ENCODE measurements around the gene EML6. TPM values are rescaled to one million over a fixed set of nuclear protein-coding genes. Genes with fewer than 3 reads are reported as not detected.

EML6 gene
- polyA plus RNA-seq, 5 donors: 0.75 to 2.2 (median 1.6) TPM

GRCh38 chr2:54752439-54752838, 29.0 kb downstream of the EML6 start:
- DNase-seq: no peak

- no peak for DNase-seq
Observed at GRCh38 chr2:54755641-54756326, 32.3 kb downstream of the EML6 start.

- no peak for DNase-seq
Observed at GRCh38 chr2:54757500-54757899, 34.0 kb downstream of the EML6 start.

- DNase-seq: no peak
Observed at GRCh38 chr2:54758951-54759350, 35.5 kb downstream of the EML6 start.

GRCh38 chr2:54760310-54760709, 36.8 kb downstream of the EML6 start:
- DNase-seq: no peak

- DNase-seq: no peak
Observed at GRCh38 chr2:54763636-54764291, 40.3 kb downstream of the EML6 start.

GRCh38 chr2:54767921-54768320, 44.5 kb downstream of the EML6 start:
- no peak for DNase-seq

- DNase-seq: no peak
Observed at GRCh38 chr2:54768772-54769428, 45.4 kb downstream of the EML6 start.

GRCh38 chr2:54770211-54770610, 46.7 kb downstream of the EML6 start:
- no peak for DNase-seq

- no peak for DNase-seq
Observed at GRCh38 chr2:54770676-54771075, 47.2 kb downstream of the EML6 start.

GRCh38 chr2:54771166-54771885, 47.9 kb downstream of the EML6 start:
- DNase-seq: no peak

- DNase-seq: no peak
Observed at GRCh38 chr2:54772110-54772509, 48.6 kb downstream of the EML6 start.

GRCh38 chr2:54772531-54772930, 49.1 kb downstream of the EML6 start:
- DNase-seq: no peak

- DNase-seq: no peak
Observed at GRCh38 chr2:54773233-54773632, 49.8 kb downstream of the EML6 start.

GRCh38 chr2:54773838-54774237, 50.4 kb downstream of the EML6 start:
- DNase-seq: no peak

GRCh38 chr2:54775710-54776109, 52.2 kb downstream of the EML6 start:
- no peak for DNase-seq

- DNase-seq: no peak
Observed at GRCh38 chr2:54776494-54776893, 53.0 kb downstream of the EML6 start.

GRCh38 chr2:54783349-54783748, 59.9 kb downstream of the EML6 start:
- no peak for DNase-seq

GRCh38 chr2:54787270-54787669, 63.8 kb downstream of the EML6 start:
- no peak for DNase-seq

- DNase-seq: no peak
Observed at GRCh38 chr2:54787755-54788366, 64.4 kb downstream of the EML6 start.

GRCh38 chr2:54789878-54790277, 66.4 kb downstream of the EML6 start:
- DNase-seq: no peak

GRCh38 chr2:54791831-54792230, 68.4 kb downstream of the EML6 start:
- no peak for DNase-seq
